Upper lobe of right lung (tissue), 1 donor: Measurements from ENCODE around the gene BACH2. TPM values are rescaled to one million over a fixed set of nuclear protein-coding genes. Genes with fewer than 3 reads are reported as not detected.

ENCODE experiments used
- ATAC-seq: fragments of 200-7000 bp; cut with Tn5 transposase; one replicate; pipeline ENCODE4 v1.9.1; 2020; ENCODE audit warnings: mild to moderate bottlenecking, moderate library complexity
- DNase-seq: peaks from one replicate; pipeline ENCODE4 v3.0.0-alpha.2; 2020
- H3K27ac ChIP-seq: fragments of 200-600 bp; one replicate; pipeline ENCODE4 v1.8.0; 2022
- H3K27me3 ChIP-seq: fragments of 200-600 bp; one replicate; pipeline ENCODE4 v1.8.0; 2022; ENCODE audit warnings: mild to moderate bottlenecking
- H3K36me3 ChIP-seq: fragments of 200-600 bp; one replicate; pipeline ENCODE4 v1.8.0; 2022
- H3K4me1 ChIP-seq: fragments of 200-600 bp; one replicate; pipeline ENCODE4 v1.8.0; 2022
- H3K4me3 ChIP-seq: fragments of 200-600 bp; one replicate; pipeline ENCODE4 v1.8.0; 2022; ENCODE audit warnings: mild to moderate bottlenecking
- H3K9me3 ChIP-seq: fragments of 200-600 bp; one replicate; pipeline ENCODE4 v1.8.0; 2022
- intact Hi-C: fragments of 100-400 bp; cut with DNase I; formaldehyde crosslinking; loops from one replicate; pipeline ENCODE4 v1.11.0; 2022
- total RNA-seq: library from RNA; stranded (reverse); fragmentation: NEBNext Ultra II Directional; extraction: Animal tissue kit (Norgen Biotek cat#: 25700); gene quantifications from one replicate; pipeline ENCODE4 v1.2.1, GENCODE V29; 2021
- TF ChIP-seq, protein P1 (sequence below): fragments of 200-600 bp; IDR thresholded peaks from one replicate; pipeline ENCODE4 v1.8.0; 2022; ENCODE audit warnings: antibody characterized with exemption
- donor health status: DM: no; HTN: yes; CAD: no; lungs with severe emphysema.

Gene BACH2
- total RNA-seq, 1 donor from 2014 or later: 4.9 TPM

DNA sequence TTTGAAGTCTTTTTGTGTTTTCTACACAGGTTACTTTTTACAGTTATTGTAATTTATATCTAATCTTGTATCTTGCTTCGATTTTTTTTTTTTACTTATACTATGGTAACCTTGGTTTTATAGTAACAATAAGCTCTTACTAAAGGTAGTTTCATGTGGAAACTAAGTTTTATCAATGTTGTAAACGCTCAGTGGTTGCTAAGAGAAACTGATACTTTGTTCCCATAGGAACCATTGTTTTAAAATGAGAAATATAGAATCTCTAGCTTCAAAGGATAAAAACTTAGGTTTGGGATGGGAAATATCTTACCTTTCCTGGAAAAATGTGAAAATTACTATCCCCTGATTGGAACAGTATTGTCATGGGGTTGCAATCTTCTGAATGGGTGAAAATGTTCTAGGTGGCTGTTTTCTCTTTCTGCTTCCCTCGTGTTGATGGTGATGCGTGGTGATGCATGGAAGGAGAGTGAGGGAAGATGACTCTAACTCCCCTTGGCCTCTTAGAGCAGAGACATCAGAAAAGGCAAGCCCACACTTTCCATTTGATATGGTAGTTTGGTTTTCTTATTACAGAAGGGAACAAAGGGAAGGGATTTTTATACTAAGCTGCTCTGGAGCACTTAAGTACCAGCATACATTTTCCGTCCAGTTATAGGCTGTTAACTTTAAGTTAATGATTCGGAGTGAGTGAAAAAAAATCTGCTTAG, 23.5 kb upstream of the BACH2 start:
- Histone ChIP-seq H3K27me3 (no peaks in the 10 kb centered on the region), H3K36me3 (no peaks in the 10 kb centered on the region), H3K4me3 (no peak overlapping the region), H3K9me3 (no peaks in the 10 kb centered on the region), H3K27ac (no peak overlapping the region), H3K4me1 (no peaks in the 10 kb centered on the region)
- ATAC-seq (no peak), DNase-seq (no peak)
- TF ChIP-seq, protein P1, sequence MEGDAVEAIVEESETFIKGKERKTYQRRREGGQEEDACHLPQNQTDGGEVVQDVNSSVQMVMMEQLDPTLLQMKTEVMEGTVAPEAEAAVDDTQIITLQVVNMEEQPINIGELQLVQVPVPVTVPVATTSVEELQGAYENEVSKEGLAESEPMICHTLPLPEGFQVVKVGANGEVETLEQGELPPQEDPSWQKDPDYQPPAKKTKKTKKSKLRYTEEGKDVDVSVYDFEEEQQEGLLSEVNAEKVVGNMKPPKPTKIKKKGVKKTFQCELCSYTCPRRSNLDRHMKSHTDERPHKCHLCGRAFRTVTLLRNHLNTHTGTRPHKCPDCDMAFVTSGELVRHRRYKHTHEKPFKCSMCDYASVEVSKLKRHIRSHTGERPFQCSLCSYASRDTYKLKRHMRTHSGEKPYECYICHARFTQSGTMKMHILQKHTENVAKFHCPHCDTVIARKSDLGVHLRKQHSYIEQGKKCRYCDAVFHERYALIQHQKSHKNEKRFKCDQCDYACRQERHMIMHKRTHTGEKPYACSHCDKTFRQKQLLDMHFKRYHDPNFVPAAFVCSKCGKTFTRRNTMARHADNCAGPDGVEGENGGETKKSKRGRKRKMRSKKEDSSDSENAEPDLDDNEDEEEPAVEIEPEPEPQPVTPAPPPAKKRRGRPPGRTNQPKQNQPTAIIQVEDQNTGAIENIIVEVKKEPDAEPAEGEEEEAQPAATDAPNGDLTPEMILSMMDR: no peak
- intact Hi-C loops: no loop called here

DNA sequence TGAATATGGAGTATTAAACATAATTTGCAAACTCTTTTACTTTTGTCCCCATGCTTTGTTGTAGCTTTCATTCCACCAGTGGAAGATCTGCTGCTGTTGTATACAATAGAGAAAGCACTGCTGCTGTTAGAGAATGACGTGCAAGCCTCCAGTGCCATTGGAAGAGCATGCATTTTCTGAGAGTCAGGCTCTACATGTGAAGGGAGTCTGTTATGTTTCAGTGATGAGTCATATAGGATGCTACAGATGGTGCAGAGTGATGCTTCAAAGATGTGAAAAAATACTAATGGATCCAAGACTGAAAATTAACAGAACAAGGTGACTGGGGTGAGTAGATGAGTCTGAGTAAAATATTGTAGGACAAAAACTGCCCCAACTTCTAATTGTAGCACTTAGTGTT, 22.4 kb upstream of the BACH2 start:
- no peaks in the 10 kb centered on the region for H3K36me3 ChIP-seq
- DNase-seq (no peak), ATAC-seq (no peak)
- no peaks in the 10 kb centered on the region for H3K9me3 ChIP-seq
- intact Hi-C loops: no loop called here
- H3K4me3 ChIP-seq: no peak overlapping the region
- no peak overlapping the region for H3K27ac ChIP-seq
- H3K27me3 ChIP-seq: no peaks in the 10 kb centered on the region
- no peaks in the 10 kb centered on the region for H3K4me1 ChIP-seq
- TF ChIP-seq, protein P1: no peak

DNA sequence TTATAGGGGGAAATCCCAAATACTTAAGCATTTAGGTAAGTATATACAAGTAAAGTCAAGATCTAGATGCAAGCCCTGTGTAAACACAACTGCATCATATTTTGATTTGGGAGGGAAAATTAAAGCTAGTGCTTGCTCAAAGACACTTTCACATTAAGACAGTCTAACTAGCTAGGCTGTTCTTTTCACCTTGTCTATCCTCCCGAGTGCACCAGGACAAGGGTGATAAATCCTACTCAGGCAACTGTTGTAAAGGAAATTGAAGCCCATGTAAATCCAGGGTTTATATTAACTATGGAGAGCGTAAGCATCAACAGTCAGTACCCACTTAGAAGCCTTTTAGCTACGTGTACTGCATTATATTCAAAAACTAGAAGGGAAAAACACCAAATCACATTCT, 19.3 kb upstream of the BACH2 start:
- Histone ChIP-seq H3K4me3 (no peak overlapping the region), H3K27me3 (no peaks in the 10 kb centered on the region), H3K36me3 (no peaks in the 10 kb centered on the region), H3K4me1 (no peaks in the 10 kb centered on the region), H3K9me3 (no peaks in the 10 kb centered on the region), H3K27ac (no peak overlapping the region)
- DNase-seq (no peak), ATAC-seq (no peak)
- TF ChIP-seq, protein P1: no peak
- intact Hi-C loops: no loop called here

DNA sequence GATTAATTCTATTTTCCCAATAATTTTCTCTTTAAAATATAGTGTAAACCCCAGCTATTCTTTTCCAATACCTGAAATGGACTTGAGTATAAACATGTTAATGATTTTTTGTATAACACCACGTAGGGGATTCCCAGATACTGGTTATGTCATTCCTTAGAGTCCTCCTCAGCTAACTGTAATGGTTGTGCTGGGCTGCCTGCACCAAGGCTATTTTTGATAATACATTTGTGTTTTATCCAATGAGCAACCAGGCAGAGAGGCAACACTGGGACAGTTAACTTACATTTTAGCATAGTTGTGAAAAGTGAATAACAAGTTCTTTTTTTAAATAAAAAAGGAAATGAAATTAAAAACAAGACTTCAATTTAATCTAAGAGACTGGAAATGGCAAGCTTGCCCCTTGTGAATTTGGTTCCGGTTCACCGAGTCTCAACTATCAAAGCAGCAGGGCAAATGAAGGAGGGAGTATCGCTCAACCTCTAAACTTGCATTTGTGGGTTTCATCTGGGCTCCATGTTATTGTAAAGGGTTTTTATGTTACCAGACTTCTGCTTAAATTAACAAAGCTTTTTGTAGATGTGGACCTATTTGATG, 18.8 kb upstream of the BACH2 start:
- Histone ChIP-seq H3K4me1 (no peaks in the 10 kb centered on the region), H3K27ac (no peak overlapping the region), H3K9me3 (no peaks in the 10 kb centered on the region), H3K36me3 (no peaks in the 10 kb centered on the region), H3K27me3 (no peaks in the 10 kb centered on the region), H3K4me3 (no peak overlapping the region)
- ATAC-seq: no peak
- no peak for DNase-seq
- intact Hi-C loops: no loop called here
- TF ChIP-seq, protein P1: no peak

DNA sequence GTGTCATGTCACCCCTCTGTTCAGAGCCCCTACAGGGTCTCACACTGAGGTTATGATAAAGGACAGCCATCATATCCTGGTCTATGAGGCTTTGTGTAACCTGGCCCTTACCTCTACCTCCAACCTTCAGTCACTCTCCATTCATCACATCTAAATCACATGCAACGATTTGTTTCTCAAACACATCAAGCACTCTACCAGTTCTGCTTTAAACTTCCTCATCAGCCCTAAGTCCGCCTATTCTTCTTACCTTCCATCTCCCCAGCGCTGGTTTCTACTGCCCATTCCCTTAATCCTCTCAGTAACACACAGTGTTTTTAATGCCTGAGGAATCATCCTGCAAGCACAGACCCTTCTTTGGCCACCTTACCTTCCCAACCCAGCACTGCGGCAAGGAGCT, 17.9 kb upstream of the BACH2 start:
- DNase-seq (no peak), ATAC-seq (no peak)
- H3K36me3 ChIP-seq: no peaks in the 10 kb centered on the region
- no peaks in the 10 kb centered on the region for H3K27me3 ChIP-seq
- H3K9me3 ChIP-seq: no peaks in the 10 kb centered on the region
- intact Hi-C loops: no loop called here
- H3K27ac ChIP-seq: no peak overlapping the region
- H3K4me3 ChIP-seq: no peak overlapping the region
- no peaks in the 10 kb centered on the region for H3K4me1 ChIP-seq
- TF ChIP-seq, protein P1: no peak
